Esophagus squamous epithelium (tissue), 4 donors: ENCODE data around the gene PARD3B.

Experiments
- POLR2A ChIP-seq, 4 donors: fragments of 450-650 bp; IDR thresholded peaks; one replicate each; pipeline ENCODE4 v1.6.1; 2017; ENCODE audit warnings: antibody characterized with exemption in 4 of 4, mild to moderate bottlenecking in 4 of 4, moderate library complexity in 3 of 4
- TF ChIP-seq, protein P1 (sequence below), 6 experiments: fragments of 450-650 bp in 4 of 6; fragments of 200-600 bp in 2 of 6; sonication (generic) in 2 of 6; IDR thresholded peaks; one replicate each; pipeline ENCODE4 v1.5.1; 2016 to 2019; ENCODE audit warnings: antibody characterized with exemption in 6 of 6, mild to moderate bottlenecking in 4 of 6, moderate library complexity in 4 of 6

DNA sequence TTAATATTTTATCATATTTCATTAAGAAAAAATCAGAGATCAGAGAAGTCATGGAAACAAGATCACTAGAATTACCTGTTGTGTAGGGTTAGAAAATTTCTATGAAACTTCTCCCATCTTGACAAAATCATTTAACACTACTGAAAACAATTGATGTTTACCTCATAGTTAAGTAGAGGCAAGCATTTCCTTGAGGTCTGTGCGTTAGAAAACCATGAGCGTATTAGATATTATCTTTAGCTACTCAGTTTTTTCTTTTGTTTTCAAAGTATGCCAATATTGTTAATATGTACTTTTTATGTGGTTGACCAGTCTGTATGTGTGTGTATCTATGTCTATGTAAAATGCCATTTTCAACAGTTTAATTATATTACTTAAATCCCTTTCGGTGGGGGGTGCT is 335.7 kb downstream of the PARD3B start:
- TF ChIP-seq, protein P1, sequence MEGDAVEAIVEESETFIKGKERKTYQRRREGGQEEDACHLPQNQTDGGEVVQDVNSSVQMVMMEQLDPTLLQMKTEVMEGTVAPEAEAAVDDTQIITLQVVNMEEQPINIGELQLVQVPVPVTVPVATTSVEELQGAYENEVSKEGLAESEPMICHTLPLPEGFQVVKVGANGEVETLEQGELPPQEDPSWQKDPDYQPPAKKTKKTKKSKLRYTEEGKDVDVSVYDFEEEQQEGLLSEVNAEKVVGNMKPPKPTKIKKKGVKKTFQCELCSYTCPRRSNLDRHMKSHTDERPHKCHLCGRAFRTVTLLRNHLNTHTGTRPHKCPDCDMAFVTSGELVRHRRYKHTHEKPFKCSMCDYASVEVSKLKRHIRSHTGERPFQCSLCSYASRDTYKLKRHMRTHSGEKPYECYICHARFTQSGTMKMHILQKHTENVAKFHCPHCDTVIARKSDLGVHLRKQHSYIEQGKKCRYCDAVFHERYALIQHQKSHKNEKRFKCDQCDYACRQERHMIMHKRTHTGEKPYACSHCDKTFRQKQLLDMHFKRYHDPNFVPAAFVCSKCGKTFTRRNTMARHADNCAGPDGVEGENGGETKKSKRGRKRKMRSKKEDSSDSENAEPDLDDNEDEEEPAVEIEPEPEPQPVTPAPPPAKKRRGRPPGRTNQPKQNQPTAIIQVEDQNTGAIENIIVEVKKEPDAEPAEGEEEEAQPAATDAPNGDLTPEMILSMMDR (IDR thresholded peaks at IDR 0.05): no peak
- TF ChIP-seq POLR2A (IDR thresholded peaks at IDR 0.05): no peak
